Uterus (tissue), 2 donors: Measurements from ENCODE around the gene ICA1.

Source experiments
- POLR2A ChIP-seq, 2 donors: fragments of 450-650 bp; IDR thresholded peaks; one replicate each; pipeline ENCODE4 v1.6.1; 2016; ENCODE audit warnings: antibody characterized with exemption in 2 of 2, mild to moderate bottlenecking in 1 of 2, moderate library complexity in 1 of 2
- TF ChIP-seq, protein P1 (sequence below), 4 experiments: fragments of 200-600 bp in 2 of 4; fragments of 450-650 bp in 2 of 4; sonication (generic) in 2 of 4; IDR thresholded peaks; one replicate each; pipeline ENCODE4 v1.5.1; 2016 to 2019; ENCODE audit warnings: antibody characterized with exemption in 4 of 4, mild to moderate bottlenecking in 2 of 4, moderate library complexity in 1 of 4

DNA sequence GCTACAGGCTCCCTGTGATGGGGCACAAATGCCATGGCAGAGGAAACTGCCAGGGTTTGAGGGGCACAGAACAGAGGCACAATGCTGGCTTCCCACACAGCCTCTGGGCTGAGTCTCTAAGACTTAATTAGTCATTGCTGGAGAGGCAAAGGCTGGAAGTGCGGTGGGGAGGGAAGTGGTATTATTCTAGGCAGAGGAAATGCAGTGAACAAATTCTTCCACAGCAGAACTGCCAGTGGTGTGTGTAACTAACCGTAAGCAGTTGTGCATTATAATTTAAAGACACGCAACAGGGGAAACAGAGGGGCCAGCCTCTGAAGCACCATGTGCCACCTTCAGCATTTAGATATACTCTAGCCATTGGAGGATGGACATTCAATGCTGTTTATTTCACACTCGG lies 12.8 kb downstream of the ICA1 start:
- TF ChIP-seq, protein P1, sequence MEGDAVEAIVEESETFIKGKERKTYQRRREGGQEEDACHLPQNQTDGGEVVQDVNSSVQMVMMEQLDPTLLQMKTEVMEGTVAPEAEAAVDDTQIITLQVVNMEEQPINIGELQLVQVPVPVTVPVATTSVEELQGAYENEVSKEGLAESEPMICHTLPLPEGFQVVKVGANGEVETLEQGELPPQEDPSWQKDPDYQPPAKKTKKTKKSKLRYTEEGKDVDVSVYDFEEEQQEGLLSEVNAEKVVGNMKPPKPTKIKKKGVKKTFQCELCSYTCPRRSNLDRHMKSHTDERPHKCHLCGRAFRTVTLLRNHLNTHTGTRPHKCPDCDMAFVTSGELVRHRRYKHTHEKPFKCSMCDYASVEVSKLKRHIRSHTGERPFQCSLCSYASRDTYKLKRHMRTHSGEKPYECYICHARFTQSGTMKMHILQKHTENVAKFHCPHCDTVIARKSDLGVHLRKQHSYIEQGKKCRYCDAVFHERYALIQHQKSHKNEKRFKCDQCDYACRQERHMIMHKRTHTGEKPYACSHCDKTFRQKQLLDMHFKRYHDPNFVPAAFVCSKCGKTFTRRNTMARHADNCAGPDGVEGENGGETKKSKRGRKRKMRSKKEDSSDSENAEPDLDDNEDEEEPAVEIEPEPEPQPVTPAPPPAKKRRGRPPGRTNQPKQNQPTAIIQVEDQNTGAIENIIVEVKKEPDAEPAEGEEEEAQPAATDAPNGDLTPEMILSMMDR (IDR thresholded peaks at IDR 0.05), result no peak
- no peak for TF ChIP-seq POLR2A (IDR thresholded peaks at IDR 0.05)
